PC-9 (cell line): ENCODE measurements around the gene RCOR1. TPM values are rescaled to one million over a fixed set of nuclear protein-coding genes. Genes with fewer than 3 reads are reported as not detected.

Source experiments
- BruUV-seq: library from RNA; stranded (reverse); fragments of 400-500 nt; replicated peaks from 2 replicates; lab custom pipeline; 2021; lab: Mats Ljungman, UMichigan
- CTCF ChIA-PET: fragments of 300-600 bp; sonication (Branson Sonifier 250); formaldehyde crosslinking; loops from one replicate; lab custom pipeline; 2022; ENCODE audit warnings: antibody characterized with exemption; lab: Charles Lee
- POLR2A ChIA-PET: fragments of 300-600 bp; sonication (Branson Sonifier 250); formaldehyde crosslinking; loops from one replicate; lab custom pipeline; 2022; ENCODE audit warnings: antibody characterized with exemption; ENCODE audit not compliant: unreplicated experiment; lab: Charles Lee
- DNase-seq, 2 experiments: peaks; one replicate each; pipeline versions ENCODE4 v3.0.0 to v3.0.0-alpha.2; 2015 to 2022; ENCODE audit warnings: mixed read lengths in 1 of 2
- H2AFZ ChIP-seq: fragments of 200-600 bp; sonication (generic); 2 replicates; pipeline ENCODE4 v1.8.1; 2017; ENCODE audit warnings: antibody characterized with exemption
- H3F3A ChIP-seq: fragments of 200-600 bp; sonication (generic); 2 replicates; pipeline ENCODE4 v1.8.1; 2017; ENCODE audit warnings: antibody characterized with exemption, mild to moderate bottlenecking, low read depth; ENCODE audit not compliant: insufficient read depth
- H3K27ac ChIP-seq: fragments of 200-600 bp; sonication (generic); 2 replicates; pipeline ENCODE4 v1.6.1; 2016; ENCODE audit warnings: mixed run types
- H3K27me3 ChIP-seq: fragments of 200-600 bp; sonication (generic); 2 replicates; pipeline ENCODE4 v1.6.1; 2016; ENCODE audit warnings: low read depth, mixed run types; ENCODE audit not compliant: insufficient read depth
- H3K36me3 ChIP-seq: fragments of 200-600 bp; sonication (generic); 2 replicates; pipeline ENCODE4 v1.6.1; 2016; ENCODE audit warnings: low read depth, mixed run types
- H3K4me1 ChIP-seq: fragments of 200-600 bp; sonication (generic); replicated peaks from 2 replicates; pipeline ENCODE4 v1.6.1; 2016; ENCODE audit warnings: mixed run types; ENCODE audit not compliant: insufficient read depth
- H3K4me2 ChIP-seq: fragments of 200-600 bp; sonication (generic); 2 replicates; pipeline ENCODE4 v1.6.1; 2017; ENCODE audit warnings: mixed run types
- H3K4me3 ChIP-seq: fragments of 200-600 bp; sonication (generic); 2 replicates; pipeline ENCODE4 v1.6.1; 2016; ENCODE audit warnings: mixed run types
- H3K79me2 ChIP-seq: fragments of 200-600 bp; sonication (generic); 2 replicates; pipeline ENCODE4 v1.6.1; 2017; ENCODE audit warnings: low read depth, mixed run types
- H3K9me2 ChIP-seq: fragments of 200-600 bp; sonication (generic); 2 replicates; pipeline ENCODE4 v1.8.1; 2017; ENCODE audit warnings: mild to moderate bottlenecking; ENCODE audit not compliant: insufficient read depth
- H3K9me3 ChIP-seq: fragments of 200-600 bp; sonication (generic); 2 replicates; pipeline ENCODE4 v1.8.1; 2016; ENCODE audit warnings: low read depth; ENCODE audit not compliant: insufficient read depth
- H4K20me1 ChIP-seq: fragments of 200-600 bp; sonication (generic); 2 replicates; pipeline ENCODE4 v1.8.1; 2017; ENCODE audit not compliant: insufficient read depth
- EZH2 ChIP-seq: fragments of 200-600 bp; sonication (generic); IDR thresholded peaks from 2 replicates; pipeline ENCODE4 v1.8.0; 2017; ENCODE audit warnings: antibody characterized with exemption, low read depth
- intact Hi-C: fragments of 100-400 bp; cut with micrococcal nuclease; formaldehyde crosslinking; loops from one replicate; pipeline ENCODE4 v1.10.0; 2022; ENCODE audit not compliant: unreplicated experiment
- total RNA-seq: library from RNA; stranded (reverse); gene quantifications from 2 replicates; pipeline ENCODE4 v1.2.3, GENCODE V29; 2021
- TF ChIP-seq, protein P1 (sequence below): fragments of 200-600 bp; sonication (generic); conservative IDR thresholded peaks from 2 replicates; pipeline ENCODE4 v1.6.1; 2017; ENCODE audit warnings: mixed run types, antibody characterized with exemption, mild to moderate bottlenecking, moderate library complexity

RCOR1 gene
- total RNA-seq, 1 experiment from 2014 or later, result 67.2 TPM

DNA sequence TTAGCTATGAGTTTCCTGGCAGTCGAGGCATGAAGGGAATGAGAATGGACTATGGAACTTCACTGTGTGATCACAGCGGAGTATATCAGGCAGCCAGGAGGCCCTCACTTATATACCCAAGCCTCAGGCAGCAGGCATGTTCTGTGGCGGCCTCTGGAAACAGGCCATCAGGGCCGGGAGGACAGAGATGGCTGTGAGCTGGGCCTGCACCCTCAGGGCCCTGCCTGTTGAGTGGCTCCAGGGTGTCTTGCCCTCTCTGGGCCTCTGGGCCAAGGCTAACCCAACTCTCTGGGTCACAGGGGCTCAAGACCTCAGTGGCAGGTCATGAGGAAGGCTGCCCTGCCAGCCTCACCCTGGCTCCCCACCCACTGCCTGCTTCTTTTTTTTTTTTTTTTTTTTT, 33.9 kb upstream of the RCOR1 start:
- Histone ChIP-seq H3K4me3 (no peak overlapping the region), H3F3A (peaks cover 7% of the 10 kb centered on the region; the same call in 1 of the 2 replicates), H3K79me2 (peaks cover 6% of the 10 kb centered on the region; the same call in 1 of the 2 replicates), H3K27ac (no peak overlapping the region), H3K4me2 (no peak overlapping the region), H3K27me3 (no peaks in the 10 kb centered on the region), H3K36me3 (no peaks in the 10 kb centered on the region), H2AFZ (no peak overlapping the region), H4K20me1 (no peaks in the 10 kb centered on the region), H3K4me1 (peaks cover 5% of the 10 kb centered on the region), H3K9me2 (no peaks in the 10 kb centered on the region), H3K9me3 (no peaks in the 10 kb centered on the region; the same call in 1 of the 2 replicates)
- ChIA-PET POLR2A (no interaction called here), CTCF (no interaction called here)
- BruUV-seq, result no TSS peak
- intact Hi-C loops, result no loop called here
- no peak for DNase-seq
- TF ChIP-seq EZH2, result no peak
- TF ChIP-seq, protein P1, sequence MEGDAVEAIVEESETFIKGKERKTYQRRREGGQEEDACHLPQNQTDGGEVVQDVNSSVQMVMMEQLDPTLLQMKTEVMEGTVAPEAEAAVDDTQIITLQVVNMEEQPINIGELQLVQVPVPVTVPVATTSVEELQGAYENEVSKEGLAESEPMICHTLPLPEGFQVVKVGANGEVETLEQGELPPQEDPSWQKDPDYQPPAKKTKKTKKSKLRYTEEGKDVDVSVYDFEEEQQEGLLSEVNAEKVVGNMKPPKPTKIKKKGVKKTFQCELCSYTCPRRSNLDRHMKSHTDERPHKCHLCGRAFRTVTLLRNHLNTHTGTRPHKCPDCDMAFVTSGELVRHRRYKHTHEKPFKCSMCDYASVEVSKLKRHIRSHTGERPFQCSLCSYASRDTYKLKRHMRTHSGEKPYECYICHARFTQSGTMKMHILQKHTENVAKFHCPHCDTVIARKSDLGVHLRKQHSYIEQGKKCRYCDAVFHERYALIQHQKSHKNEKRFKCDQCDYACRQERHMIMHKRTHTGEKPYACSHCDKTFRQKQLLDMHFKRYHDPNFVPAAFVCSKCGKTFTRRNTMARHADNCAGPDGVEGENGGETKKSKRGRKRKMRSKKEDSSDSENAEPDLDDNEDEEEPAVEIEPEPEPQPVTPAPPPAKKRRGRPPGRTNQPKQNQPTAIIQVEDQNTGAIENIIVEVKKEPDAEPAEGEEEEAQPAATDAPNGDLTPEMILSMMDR, result no peak

DNA sequence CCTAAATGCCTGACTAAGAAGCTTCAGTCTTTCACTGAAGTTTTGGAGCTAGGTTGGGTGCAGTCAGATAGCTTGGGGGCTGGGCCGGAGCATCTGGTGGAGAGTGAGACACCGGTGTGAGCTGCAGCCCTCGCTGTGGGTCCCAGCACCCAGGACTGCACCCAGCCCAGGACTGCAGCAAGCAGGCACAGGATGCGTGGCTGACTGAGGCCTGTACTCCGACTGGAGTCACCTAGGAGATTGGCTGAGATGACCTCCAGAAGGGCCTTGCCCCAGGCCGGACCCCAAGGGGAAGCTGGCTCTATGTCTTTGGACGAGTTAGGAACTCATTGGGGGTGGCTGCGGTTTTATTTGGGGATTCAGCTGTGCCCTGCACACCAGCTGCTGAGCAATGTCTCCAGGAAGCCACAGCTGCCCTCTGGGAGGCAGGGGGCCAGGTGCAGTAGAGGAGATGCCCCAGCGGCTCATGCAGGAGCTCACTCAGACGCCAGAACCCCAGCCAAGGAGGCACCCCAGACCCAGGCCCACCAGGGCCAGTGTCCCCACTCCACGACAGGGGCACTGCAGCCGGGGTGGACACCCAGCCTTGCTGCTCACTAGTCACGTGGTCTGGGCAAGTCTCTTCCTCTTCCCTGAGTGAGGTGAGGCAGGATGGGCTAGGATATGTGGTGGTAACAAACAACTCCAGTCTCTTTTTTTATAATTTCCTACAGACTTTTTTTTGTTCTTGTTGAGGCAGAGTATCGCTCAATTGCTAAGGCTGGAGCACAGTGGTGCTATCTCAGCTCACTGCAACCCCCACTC, 31.8 kb upstream of the RCOR1 start:
- no peaks in the 10 kb centered on the region; the same call in 1 of the 2 replicates for H3F3A ChIP-seq
- no peak overlapping the region for H3K4me3 ChIP-seq
- no peaks in the 10 kb centered on the region for H3K36me3 ChIP-seq
- intact Hi-C loops, result no loop called here
- TF ChIP-seq, protein P1, result no peak
- no peak for TF ChIP-seq EZH2
- POLR2A ChIA-PET, result interaction anchor here (0.5 kb wide), 2 partner anchors 26 to 373 kb away, joined by 15 to 19 read pairs; no protein-coding TSS in a partner anchor
- CTCF ChIA-PET, result no interaction called here
- BruUV-seq, result no TSS peak
- no peaks in the 10 kb centered on the region for H3K79me2 ChIP-seq
- H3K27me3 ChIP-seq, result no peaks in the 10 kb centered on the region
- DNase-seq, result no peak
- H4K20me1 ChIP-seq, result no peaks in the 10 kb centered on the region
- H3K4me1 ChIP-seq, result no peaks in the 10 kb centered on the region
- H2AFZ ChIP-seq, result no peak overlapping the region
- H3K4me2 ChIP-seq, result no peak overlapping the region
- H3K27ac ChIP-seq, result no peak overlapping the region
- H3K9me2 ChIP-seq, result no peaks in the 10 kb centered on the region
- H3K9me3 ChIP-seq, result no peaks in the 10 kb centered on the region; the same call in 1 of the 2 replicates

DNA sequence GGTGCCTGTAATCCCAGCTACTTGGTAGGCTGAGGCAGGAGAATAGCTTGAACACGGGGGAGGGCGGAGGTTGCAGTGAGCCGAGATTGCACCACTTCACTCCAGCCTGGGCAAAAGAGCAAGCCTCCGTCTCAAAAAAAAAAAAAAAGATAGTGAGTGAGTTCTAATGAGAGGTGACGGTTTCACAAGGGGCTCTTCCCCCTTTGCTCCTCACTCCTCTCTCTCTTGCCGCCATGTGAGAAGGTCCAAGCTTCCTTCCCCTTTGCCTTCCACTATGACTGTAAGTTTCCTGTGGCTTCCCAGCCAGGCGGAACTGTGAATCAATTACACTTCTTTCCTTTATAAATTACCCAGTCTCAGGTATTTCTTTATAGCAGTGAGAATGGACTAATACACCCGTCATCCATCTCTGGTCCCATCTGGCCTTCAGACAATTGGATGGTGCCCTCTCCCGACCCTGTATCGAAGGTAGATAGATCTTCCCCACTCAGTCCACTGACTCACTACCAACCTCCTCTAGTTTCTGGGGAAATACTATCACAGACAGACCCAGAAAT, 27.0 kb upstream of the RCOR1 start:
- H3F3A ChIP-seq, result peaks cover 24% of the 10 kb centered on the region
- no peak overlapping the region for H2AFZ ChIP-seq
- TF ChIP-seq, protein P1, result no peak
- TF ChIP-seq EZH2, result no peak
- BruUV-seq, result no TSS peak
- no peak for DNase-seq
- peaks cover 26% of the 10 kb centered on the region for H3K4me1 ChIP-seq
- no peaks in the 10 kb centered on the region; the same call in 1 of the 2 replicates for H3K9me3 ChIP-seq
- H3K4me3 ChIP-seq, result no peak overlapping the region
- no peak overlapping the region for H3K27ac ChIP-seq
- CTCF ChIA-PET, result no interaction called here
- no peaks in the 10 kb centered on the region for H4K20me1 ChIP-seq
- no peaks in the 10 kb centered on the region for H3K9me2 ChIP-seq
- H3K36me3 ChIP-seq, result no peaks in the 10 kb centered on the region
- intact Hi-C loops, result no loop called here
- no peaks in the 10 kb centered on the region for H3K79me2 ChIP-seq
- POLR2A ChIA-PET, result interaction anchor here (0.7 kb wide), 1 partner anchor 14 kb away, joined by 12 read pairs; no protein-coding TSS in a partner anchor
- H3K4me2 ChIP-seq, result no peak overlapping the region
- H3K27me3 ChIP-seq, result no peaks in the 10 kb centered on the region
